Fibroblast of mammary gland (primary cell): Measurements from ENCODE around the gene SPHK1.
A peak's percentile ranks its signal among the peaks of the same experiment; 100 is the strongest.

Experiments
- DNase-seq: peaks from one replicate; pipeline ENCODE4 v3.0.0-alpha.2; 2010; ENCODE audit warnings: low read depth
- H3K4me3 ChIP-seq: 2 replicates; pipeline ENCODE4 v1.5.1; 2011; ENCODE audit warnings: low read depth, mild to moderate bottlenecking, low read length, moderate library complexity; ENCODE audit not compliant: control insufficient read depth
- TF ChIP-seq, protein P1 (sequence below): conservative IDR thresholded peaks from 2 replicates; pipeline ENCODE4 v1.5.1; 2011; ENCODE audit warnings: low read depth, low read length, inconsistent platforms; ENCODE audit not compliant: control insufficient read depth, insufficient read depth

SPHK1 gene

DNA sequence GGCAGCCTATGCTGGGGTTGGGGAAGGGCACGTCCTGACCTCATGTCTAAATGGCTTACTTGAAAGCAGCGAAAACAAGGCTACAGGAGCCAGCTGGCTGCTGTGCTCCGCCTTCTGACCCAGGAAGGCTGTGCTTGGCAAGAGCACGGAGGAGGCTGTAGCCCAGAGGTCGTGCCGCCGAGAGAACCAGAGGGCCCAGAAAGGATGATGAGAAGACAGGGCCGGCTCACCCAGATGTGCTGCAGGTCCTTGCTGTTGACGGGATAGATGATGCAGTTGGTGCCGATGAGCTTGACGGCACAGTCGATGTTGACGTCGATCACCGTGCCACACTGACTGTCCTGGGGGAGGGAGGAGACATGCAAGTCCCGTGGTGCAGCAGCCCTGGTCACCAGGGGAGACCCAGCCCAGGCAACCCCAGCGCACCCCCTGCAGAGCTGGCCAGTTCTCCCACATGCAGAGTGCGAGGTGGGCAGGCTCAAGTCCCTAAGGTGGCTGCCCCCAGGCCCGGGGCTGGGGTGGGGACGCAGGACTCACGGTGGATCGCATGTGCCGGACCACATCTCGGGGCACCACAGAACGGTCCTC is 20.7 kb downstream of the SPHK1 start:
- H3K4me3 ChIP-seq, result no peak overlapping the region
- DNase-seq, result peak; percentile 26
- TF ChIP-seq, protein P1, sequence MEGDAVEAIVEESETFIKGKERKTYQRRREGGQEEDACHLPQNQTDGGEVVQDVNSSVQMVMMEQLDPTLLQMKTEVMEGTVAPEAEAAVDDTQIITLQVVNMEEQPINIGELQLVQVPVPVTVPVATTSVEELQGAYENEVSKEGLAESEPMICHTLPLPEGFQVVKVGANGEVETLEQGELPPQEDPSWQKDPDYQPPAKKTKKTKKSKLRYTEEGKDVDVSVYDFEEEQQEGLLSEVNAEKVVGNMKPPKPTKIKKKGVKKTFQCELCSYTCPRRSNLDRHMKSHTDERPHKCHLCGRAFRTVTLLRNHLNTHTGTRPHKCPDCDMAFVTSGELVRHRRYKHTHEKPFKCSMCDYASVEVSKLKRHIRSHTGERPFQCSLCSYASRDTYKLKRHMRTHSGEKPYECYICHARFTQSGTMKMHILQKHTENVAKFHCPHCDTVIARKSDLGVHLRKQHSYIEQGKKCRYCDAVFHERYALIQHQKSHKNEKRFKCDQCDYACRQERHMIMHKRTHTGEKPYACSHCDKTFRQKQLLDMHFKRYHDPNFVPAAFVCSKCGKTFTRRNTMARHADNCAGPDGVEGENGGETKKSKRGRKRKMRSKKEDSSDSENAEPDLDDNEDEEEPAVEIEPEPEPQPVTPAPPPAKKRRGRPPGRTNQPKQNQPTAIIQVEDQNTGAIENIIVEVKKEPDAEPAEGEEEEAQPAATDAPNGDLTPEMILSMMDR, result no peak

- TF ChIP-seq, protein P1, result no peak
- no peak for DNase-seq
- no peak overlapping the region for H3K4me3 ChIP-seq
Measured at GRCh38 chr17:76405607-76405966, 21.2 kb downstream of the SPHK1 start.

DNA sequence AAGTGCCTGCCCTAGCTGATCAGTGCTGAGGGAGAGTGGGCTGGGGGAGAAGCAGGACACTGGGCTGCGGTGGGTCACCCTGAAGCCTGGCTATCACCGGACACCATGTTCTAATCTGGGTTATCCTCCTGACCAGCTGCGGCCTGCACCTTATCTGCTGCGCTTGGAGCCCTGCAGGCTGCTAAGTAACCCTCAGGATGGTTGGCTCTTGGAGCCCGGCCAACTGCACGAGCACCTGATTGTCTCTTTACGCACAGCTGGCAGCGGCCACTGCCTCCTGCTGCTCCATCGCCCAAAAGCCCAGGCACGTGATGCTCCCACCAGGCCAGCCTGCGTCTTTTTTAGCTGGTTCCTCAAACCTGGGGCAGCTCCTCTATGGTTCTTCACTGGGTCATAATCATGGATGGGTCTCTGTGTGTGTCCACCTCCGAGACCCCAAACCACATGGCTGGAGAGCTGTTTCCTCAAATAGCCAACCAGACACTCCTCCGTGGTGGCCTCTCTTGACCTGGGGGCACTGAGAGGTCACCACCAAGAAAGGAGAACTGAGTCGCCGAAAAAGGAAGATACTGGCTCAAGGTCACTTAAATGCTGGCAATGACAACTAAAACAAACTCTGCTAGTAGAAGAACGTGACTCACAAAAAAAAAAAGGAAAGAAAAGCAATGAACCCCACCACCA is 21.7 kb downstream of the SPHK1 start:
- H3K4me3 ChIP-seq, result no peak overlapping the region
- TF ChIP-seq, protein P1, result no peak
- peak; percentile 61 for DNase-seq

GRCh38 chr17:76407509-76407908 is 23.1 kb downstream of the SPHK1 start:
- DNase-seq, result no peak
- no peak overlapping the region for H3K4me3 ChIP-seq
- TF ChIP-seq, protein P1, result no peak

GRCh38 chr17:76408037-76408849 is 23.8 kb downstream of the SPHK1 start:
- DNase-seq, result peak; percentile 40
- no peak overlapping the region for H3K4me3 ChIP-seq
- TF ChIP-seq, protein P1, result peak; percentile 74

DNA sequence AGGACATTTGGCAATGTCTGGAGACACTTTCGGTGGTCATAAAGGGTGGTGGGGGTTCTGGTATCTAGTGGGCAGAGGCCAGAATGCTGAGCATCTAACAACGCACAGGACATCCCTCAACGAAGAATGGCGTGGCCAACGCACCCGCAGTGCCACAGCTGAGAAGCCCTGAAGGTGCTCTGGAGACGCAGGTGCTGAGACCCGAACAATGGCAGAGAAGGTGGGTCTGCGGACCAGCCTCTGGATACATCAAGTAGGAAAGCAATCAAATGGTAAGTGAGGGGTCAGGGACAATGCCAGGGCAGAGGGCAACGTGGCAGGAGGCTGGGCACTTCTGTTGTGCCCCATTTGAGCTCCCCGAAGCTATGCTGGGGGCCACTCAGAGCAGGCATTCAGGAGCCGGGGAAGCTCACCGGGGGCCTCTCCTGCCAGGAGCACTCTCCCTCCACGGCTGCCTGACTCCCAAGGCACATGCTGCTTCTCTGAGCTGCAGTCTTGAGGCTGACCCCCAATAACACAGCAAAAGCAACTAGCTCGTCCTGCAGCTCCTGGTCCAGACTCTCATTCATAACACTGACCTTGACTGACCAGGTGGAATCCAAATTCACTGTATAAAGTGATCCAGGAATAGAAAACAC is 26.0 kb downstream of the SPHK1 start:
- TF ChIP-seq, protein P1, result no peak
- no peak for DNase-seq
- no peak overlapping the region for H3K4me3 ChIP-seq
